ENCODE results near the gene IQCE.
"Not testable (repeated sequence)": the region's sequence is repeated elsewhere in the genome, so short reads cannot be mapped to it uniquely, and the experiment has no call there.

The IQCE gene

DNA sequence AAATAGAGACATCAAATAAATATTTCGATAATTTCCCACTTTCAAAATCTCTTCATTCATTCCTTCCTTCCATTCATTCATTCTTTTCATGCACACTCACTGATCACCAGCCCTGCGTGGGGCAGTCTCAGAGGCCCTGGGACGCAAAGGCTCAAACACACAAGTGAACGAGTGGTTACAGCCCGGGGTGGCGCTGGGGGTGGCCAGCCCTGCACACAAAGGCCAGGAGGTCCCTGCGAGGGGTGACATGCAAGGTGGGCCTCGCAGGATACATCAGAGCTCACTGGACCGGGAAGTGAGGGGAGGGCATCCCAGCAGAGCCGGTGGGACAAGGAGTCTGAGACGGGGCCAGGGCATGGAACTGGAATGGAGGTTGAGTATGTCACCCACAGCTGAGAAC lies 43.1 kb downstream of the IQCE start:
- no peak for DNase-seq (ENCODE audit: low read depth)

DNA sequence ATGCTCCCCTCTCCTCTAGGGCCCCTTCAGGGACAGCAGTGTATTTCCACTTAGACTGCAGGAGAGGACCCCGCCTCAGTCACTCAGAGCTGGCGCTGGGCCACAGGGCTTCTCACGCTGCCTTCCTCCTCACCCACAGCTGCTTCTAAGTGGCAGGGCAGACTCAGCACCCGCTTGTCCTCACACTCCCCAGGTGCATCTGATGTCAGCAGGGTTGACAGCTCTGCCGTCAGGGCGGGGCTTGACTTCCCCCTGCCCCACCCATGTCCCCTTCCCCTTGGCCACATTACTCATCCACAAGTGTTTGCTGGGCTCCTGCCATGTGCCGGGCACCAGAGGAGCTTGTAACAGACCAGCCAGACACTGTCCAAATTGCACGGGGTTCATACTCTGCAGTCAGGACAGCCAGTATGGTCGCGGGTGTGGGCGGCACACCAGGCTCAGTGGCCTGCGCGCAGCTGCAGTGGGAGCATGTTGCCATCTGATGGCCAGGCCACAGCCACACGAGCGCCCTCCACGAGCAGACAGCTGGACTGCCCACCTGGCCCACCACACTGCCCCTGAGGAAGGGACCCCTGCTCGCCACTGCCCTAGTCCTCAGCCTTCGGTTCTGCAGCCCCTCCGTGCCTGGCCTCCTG lies 43.7 kb downstream of the IQCE start:
- no peak for DNase-seq (ENCODE audit: low read depth)

DNA sequence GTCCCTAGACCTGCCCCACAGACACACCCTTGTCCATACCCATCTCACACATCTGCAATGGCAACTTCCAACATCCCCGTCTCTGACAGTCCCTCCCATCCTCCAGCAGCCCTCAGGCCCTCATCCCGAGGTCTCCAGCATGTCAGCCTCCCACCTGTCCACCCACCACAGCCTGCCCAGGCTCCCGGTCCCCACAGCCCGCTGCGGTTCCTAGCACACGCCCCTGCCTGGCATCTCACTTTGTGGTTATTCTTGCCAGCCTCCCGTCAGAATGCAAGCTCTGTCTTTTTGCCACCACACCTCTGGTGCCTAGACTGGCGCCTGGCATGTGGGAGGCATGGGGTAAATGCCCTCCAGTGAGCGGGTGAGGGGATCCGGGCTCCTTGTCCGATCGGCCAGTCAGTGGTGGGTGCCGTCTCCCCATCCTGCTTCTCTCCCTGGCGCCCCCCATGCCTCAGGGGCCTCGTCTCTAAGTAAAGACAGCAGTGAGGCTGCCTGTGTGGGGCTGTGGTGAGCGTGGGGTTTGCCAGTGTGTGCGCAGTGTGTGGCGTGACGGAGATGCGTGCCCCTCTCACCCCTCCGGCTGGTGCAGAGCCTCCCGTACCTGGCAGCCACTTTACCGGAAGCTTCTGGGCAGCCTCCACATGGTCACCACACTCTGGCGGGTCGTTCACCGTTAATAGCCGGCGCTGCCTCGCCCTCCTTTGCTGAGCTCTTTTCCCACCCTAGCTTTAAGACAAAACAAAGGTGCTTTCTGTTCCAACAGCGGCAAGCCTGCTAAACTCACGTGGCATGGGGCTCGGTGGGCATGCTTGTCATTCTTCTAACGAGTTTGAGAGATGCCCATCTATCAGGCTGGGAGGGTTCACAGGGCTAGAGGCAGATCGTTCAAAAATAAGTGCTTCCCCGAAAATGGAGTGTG lies 44.5 kb downstream of the IQCE start:
- no peak for DNase-seq (ENCODE audit: low read depth)

DNA sequence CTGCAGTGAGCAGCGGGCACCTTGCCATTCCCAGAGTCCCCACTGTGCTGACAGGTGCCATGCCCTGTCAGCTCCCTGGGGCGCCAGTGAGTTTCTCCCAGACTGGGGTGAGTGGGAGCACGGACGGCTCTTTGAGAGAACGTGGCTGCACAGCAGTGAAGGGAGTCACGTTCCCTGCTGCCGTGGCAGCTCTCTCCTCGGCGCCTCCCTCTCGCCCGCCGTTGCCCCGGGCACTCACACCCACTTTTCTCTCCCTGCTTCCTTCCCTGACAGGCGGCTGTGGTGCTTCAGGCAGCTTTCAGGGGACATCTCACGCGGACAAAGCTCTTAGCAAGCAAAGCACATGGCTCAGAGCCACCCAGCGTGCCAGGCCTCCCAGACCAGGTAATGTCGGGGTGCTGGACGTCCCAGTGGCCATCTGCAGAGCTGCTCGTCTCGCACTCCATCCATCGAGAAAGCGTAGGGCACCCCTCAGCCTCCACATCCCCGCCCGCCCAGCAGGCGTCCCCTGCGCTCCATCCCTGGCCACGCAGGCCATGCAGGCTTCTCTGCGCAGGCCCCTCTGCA lies 45.9 kb downstream of the IQCE start:
- DNase-seq (ENCODE audit: low read depth), result no peak

DNA sequence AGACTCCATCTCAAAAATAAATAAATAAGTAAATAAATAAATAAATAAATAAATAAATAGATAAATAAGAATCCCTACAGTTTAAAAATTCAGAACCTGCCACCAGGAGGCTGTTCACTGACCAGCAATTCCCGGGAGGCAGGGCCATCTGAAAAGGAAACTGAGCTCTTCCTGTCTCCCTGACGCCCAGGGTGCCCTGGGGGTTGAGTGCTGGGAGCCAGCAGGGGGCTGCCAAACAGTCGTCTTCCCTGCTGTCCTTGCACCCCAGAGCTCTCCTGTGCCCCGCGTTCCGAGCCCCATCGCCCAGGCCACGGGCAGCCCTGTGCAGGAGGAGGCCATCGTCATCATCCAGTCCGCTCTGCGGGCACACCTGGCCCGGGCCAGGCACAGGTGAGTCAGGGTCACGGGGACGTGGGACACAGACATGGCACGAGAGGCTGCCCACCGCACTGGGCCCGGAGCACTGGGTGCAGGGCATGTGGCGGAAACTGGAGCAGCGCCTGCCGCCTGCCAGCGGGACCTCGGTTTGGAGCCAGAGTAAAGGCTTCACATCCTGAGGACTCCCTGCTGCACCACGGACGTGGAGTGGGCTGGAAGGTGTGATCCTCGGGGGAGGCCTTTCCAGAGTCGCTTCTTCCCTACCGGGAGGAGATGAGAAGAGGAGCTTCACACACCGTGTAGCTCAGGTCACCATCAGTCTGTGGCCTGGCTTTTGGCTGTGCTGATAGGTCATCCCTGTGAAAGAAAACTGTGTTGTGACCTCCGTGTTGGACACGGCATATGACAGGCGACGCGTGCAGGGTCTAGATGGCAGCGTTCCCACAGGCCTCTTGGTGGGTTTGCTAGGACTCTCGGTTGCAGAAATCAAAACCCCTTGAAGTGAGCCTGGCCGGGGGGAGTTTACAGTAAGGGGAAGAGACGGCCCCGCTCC lies 47.1 kb downstream of the IQCE start:
- DNase-seq (ENCODE audit: low read depth), result no peak

DNA sequence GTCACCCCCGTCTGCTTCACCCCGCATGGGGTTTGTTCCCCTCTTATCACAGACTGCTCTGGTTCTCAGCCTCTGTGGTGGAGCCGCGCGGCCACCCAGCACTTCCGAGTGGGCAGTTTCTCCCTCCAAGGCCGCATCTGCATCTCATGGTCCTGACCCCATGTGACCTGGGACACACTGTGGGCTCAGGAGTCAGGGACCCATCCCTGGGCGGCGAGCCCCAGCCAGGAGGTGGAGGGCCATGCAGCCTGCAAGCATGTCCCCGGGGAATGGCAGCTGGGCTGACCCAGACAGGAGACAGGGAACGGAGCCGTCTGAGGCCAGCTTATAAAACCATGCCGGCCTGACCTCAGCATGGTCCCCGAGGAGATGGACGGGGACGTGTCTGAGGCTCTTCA lies 47.8 kb downstream of the IQCE start:
- no peak for DNase-seq (ENCODE audit: low read depth)

DNA sequence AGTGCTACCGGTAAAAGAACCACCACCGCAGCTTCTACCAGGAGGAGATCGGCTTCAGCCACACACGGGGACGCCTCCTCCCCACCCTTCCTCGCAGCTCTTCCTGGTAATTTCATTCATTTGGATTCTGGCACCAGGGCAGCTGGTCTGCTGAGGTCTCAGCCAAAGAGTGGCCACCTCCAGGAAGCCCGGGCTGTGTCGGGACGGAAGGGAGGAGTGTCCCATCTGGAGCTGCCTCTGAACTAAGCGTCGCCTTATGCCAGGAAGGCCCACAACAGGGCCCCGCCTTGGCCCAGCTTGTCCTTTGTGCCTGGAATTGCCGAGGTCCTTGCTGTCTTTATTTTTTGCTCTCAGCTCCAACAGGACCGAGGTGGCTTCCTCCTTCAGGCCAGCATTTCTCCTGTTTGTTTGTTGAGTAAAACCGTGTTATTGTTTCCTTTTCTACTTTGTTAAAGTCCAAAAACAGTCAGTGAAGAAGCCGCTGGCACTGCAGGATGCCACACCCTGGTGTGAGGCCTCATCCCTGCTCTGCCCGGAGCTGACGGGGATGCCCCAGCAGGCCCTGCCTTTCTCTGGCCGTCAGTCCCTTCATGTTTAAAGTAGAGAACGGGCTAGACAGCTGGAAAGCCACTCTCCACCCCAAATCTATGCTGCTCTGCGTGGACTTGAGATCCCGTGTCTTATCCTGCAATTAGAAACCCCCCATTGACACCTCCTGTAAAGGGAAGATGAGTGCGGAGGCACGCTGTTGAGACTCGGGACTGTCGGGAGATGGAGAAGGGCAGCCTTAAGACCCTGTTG lies 48.5 kb downstream of the IQCE start:
- no peak for DNase-seq (ENCODE audit: low read depth)

DNA sequence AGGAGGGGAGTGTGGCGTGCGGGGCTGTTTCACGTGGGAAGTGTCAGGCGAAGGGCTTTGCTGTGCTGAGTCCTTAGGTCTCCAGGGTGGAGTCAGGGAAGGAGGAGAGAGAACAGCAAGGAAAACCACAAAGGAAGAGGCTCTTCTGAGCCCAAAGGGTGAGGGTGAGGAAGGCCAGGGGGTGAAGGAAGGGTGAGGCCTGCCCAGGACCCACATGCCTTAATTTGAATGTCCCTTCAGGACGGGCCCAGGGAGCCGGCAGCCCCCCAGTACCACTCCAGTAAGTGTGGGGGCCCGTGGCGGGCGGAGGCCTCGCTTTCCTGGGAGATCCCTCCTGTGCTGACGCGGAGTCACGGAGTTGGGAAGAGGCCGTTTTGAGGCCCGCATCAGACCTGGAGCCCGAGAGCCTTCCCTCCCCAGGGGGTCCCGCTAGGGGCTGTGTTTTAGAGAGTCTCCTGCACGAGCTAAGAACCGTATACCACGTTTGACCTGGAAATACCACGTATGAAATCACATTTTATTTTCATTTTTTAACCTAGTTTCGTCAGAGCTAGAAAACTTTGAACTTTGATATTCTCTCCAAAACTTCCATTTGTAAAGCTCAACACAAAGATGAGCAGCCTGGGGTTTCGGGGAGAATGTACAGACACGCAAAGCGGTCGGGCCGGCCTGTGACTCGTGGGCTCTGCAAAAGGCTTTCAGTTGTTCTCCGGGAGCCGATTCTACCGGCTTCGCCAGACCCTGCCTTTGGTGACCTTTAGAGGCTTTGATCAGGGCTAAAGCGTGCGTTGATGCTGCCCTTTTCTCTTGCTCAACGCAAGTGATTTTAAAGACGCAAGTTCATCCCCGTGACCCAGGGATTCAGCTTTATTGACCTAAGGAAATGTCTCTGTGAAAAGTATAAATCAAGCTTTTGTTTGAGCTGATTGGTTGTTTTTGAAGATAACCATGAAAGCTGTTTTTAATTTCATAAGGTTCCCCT lies 49.4 kb downstream of the IQCE start:
- no peak for DNase-seq (ENCODE audit: low read depth)

DNA sequence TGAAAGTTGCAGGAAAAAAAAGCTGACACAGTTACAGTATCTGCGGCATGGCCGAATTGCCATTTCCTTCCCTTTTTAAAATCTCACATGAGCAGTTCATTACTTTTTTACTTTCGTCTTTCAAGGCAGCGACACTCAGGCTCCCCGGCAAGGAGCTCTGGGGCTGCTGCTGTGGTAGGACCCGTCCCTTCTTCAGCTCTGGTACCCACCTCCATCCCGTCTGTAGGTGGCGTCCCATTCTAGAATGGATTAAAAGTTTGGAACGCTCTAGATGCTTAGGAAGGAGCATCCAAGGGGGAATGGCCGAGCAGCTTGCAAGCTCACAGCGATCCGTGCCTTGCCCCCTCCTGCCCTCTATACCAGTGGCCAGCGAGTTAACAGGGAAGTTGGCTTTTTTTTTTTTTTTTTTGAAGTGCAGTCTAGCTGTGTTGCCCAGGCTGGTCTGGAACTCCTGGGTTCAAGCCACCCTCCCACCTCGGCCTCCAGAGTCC lies 50.2 kb downstream of the IQCE start:
- DNase-seq (ENCODE audit: low read depth), result no peak

DNA sequence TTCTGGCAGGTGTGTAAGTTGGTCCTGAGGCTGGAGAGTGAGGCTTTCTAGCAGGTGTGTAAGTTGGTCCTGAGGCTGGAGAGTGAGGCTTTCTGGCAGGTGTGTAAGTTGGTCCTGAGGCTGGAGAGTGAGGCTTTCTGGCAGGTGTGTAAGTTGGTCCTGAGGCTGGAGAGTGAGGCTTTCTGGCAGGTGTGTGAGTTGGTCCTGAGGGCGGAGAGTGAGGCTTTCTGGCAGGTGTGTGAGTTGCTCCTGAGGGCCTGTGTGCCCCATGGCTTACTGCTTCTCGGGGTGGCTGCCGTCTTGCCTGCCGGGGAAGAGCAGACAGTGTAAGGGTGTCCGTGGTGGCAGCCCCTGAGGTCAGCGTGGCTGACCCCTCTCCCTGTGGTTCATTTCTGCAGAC lies 50.9 kb downstream of the IQCE start:
- DNase-seq (ENCODE audit: low read depth), result not testable (repeated sequence)

DNA sequence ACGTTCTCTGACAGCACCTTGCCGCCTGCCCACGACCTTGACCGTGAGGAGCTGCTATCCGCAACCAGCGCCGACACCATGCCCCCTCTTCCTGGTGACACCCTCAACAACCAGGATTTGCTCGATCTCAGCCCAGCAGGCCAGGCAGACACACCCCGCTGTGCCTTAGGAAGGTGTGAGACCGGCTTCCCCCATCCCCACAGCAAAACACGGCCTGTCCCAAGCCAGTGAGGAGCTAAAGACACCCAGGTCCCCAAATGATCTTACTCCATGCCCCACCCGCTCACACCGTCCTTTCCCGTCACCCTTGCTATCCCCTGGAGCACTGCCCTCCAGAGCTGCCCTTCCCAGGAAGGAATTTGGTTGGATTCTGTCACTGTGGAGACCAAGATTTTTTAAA lies 51.7 kb downstream of the IQCE start:
- DNase-seq (ENCODE audit: low read depth), result no peak

DNA sequence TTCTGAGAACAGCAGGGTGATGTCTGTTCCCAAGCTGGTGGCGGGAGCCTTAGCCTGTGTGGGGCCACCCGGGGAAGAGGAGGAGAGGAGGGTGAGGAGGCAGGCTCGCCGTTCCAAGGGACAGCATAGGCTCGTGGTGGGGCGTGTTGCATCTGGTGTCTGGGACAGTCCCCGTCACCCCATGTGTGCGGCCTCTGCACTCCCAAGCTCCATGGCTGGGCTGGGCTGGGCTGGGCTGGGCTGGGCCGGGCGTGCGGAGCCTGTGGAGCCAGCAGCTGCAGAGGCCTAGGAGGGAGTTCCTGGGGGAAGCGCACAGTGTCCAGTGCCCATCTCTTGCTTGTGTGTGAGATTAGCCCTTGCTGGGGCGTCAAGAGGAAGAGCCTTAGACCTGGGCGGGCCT lies 52.1 kb downstream of the IQCE start:
- no peak for DNase-seq (ENCODE audit: low read depth)

DNA sequence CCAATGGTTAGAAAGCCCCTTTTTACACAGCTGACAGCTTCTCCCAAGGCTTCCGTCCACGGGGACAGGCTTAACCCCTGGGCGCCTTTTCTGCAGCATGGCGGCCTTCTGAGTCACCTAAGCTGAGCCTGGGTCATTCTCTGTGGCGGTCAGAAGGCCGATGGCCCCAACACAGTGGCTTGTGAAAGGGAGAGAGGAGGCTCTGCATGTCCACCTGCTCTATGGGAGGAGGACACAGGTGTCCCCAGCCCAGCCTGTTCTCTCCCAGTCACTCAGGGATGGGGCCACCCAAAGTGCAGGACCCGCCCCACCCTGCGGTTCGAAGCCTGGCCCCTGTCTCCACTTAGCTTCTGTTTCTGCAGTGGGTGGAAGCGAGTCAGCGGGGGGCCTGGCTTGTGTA lies 52.6 kb downstream of the IQCE start:
- no peak for DNase-seq (ENCODE audit: low read depth)

DNA sequence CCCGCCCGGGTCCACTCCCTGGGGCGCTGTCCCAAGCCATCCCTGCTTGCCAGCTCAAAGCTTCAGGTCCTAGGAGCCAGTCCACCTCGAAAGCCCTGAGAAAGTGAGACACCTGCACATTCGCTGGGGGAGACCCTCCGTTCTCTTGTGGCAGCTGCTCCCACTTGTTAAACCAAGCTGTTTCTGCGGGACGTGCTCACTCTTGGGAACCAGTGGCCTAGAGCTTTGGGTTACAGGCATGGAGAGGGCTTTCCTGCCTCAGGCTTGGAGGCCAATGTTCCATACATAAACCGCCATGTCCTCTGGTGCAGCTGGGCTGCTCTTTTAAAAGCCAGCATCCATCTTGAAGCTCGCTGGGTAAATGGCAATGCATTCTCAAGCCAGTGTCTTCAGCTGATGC lies 53.1 kb downstream of the IQCE start:
- DNase-seq (ENCODE audit: low read depth), result no peak

DNA sequence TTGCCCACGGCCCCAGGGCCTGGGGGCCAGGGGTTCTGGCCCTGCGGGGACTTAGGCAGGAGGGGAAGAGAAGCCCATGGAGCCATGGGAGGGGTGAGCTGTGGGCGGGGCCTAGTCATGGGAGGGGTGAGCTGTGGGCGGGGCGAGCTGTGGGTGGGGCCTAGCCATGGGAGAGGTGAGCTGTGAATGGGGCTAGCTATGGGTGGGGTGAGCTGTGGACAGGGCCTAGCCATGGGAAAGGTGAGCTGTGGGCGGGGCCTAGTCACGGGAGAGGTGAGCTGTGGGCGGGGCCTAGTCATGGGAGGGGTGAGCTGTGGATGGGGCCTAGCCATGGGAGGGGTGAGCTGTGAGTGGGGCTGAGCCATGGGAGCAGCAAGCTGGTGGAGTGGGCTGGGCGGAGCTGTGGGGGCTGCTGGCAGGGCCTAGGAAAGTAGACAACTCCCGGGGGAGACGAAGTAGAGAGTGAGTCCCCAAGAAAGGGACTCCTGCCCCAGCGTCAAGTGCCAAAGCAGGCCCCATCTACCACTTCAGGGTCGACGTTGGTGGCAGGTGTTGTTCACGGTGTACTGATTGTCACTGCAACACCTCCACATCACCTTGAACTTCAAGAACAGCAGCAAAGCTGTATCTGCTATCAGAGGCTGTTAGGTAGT lies 53.8 kb downstream of the IQCE start:
- no peak for DNase-seq (ENCODE audit: low read depth)

DNA sequence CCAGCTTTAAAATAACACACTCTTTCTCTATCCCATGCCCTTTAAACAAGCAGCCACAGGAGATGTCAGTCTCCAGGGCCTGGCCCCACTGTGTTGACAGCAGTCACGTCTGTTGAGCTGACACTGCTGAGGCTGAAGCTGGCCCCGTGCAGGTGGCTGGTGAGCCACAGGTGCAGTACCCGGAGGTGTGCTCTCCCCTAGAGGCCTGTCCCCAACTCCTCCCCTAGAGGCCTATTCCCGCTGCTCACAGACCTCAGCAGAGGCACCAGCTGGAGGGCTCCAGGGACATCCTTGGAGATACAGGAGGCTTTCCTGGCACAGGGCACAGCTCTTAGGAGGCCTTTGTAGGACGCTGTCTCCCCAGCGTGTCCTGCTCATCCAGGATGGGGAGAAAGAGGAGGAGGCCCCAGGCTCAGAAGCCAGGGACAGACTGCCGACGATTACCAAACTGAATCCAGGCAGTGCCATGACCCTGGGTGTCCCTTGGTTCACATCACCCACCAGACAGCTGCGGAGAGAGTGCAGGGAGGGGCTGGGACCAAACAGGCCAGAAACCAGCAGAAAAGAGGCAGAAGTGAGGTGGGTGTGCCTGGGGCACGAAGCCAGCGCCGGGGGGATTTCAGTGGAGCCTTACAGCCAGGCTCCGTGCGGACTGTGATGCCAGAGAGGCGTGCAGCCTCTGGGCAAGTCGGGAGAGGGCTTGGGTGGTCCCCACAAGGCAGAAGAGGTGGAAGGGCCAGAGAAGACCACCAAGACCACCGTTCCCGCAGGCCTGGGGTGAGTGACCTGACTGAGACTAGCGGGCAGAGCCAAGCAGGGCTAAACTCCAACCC lies 54.5 kb downstream of the IQCE start:
- DNase-seq (ENCODE audit: low read depth), result no peak

DNA sequence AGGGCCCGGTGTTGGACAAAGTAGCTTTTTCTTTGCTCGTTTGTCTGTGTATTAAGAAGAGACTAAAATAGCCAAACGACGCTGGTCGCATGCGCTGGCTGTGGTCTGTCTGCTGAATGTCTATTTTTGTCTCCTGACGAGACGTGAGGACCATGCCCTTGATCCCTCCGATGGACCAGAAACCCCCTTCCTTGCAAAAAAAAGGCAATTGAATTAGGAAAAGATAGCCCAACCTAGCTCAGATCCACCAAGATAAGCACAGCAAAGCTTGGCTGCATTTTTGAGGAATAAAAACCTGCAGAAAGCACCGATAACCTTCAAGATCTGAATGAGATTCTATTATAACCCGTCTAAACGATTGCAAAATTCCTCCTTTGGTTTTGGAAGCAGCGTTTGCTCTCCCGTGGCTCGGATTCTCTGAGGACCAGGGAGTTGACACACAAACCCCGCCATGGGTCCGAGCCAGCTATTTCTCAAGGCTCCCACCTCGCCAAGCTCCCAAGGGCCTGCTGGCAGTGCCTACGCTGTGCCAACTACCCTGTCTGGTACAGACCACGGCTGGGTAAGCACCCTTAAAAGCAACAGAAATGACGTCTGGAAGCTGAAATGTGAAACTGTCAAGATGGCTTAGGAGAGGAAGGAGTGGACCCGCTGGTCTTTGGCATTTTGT lies 55.3 kb downstream of the IQCE start:
- DNase-seq (ENCODE audit: low read depth), result no peak
